Endothelial cell of umbilical vein (primary cell): Measurements from ENCODE around the gene PREP. TPM values are rescaled to one million over a fixed set of nuclear protein-coding genes. Genes with fewer than 3 reads are reported as not detected.

Source experiments
- BruUV-seq: library from RNA; stranded (reverse); fragments of 400-500 nt; replicated peaks from 2 replicates; lab custom pipeline; 2021; lab: Mats Ljungman, UMichigan
- CTCF ChIA-PET: fragments of 300-600, 350-600 bp; sonication (Branson Sonifier 250); formaldehyde crosslinking; loops from one replicate; lab custom pipeline; 2021; ENCODE audit warnings: antibody characterized with exemption, inconsistent platforms; lab: Charles Lee
- POLR2A ChIA-PET: fragments of 300-600, 350-600 bp; sonication (Branson Sonifier 250); formaldehyde crosslinking; loops from one replicate; lab custom pipeline; 2021; ENCODE audit warnings: antibody characterized with exemption, inconsistent platforms; lab: Charles Lee
- DNase-seq: peaks from one replicate; pipeline ENCODE4 v3.0.0-alpha.2; 2011; ENCODE audit warnings: low read depth, low spot score
- FAIRE-seq: peaks from 2 replicates; lab custom pipeline; 2011; peaks lifted over from hg19 to GRCh38; lab: Jason Lieb, UNC
- H2AFZ ChIP-seq: 2 replicates; pipeline ENCODE4 v1.6.0; 2012; ENCODE audit warnings: low read depth, low read length, control low read depth, inconsistent platforms
- H3K27ac ChIP-seq: 2 replicates; pipeline ENCODE4 v1.5.1; 2011; ENCODE audit warnings: low read depth, mild to moderate bottlenecking, control low read depth, low read length, moderate library complexity; ENCODE audit not compliant: insufficient read depth
- H3K27me3 ChIP-seq, 2 experiments: 2 replicates each; pipeline versions ENCODE4 v1.6.0 to v1.6.1; 2011; ENCODE audit warnings: low read length in 2 of 2, mixed read lengths in 1 of 2; ENCODE audit not compliant: control insufficient read depth in 2 of 2, insufficient read depth in 2 of 2
- H3K36me3 ChIP-seq, 2 experiments: 2 replicates in 1 of 2; 3 replicates in 1 of 2; pipeline ENCODE4 v1.5.1; 2011; ENCODE audit warnings: low read length in 2 of 2, mild to moderate bottlenecking in 1 of 2, moderate library complexity in 1 of 2; ENCODE audit not compliant: control insufficient read depth in 2 of 2, insufficient read depth in 2 of 2; ENCODE audit errors: extremely low read depth in 1 of 2
- H3K4me1 ChIP-seq: 3 replicates; pipeline ENCODE4 v1.5.1; 2011; ENCODE audit warnings: mild to moderate bottlenecking, low read length; ENCODE audit not compliant: control insufficient read depth, insufficient read depth; ENCODE audit errors: extremely low read depth
- H3K4me2 ChIP-seq: 2 replicates; pipeline ENCODE4 v1.6.1; 2011; ENCODE audit warnings: low read length, control low read depth, mixed read lengths; ENCODE audit not compliant: insufficient read depth
- H3K4me3 ChIP-seq, 3 experiments: fragments of 200-600 bp in 1 of 3; sonication (generic), shearing (Covaris generic) in 1 of 3; replicated peaks in 1 of 3; 2 replicates each; pipeline ENCODE4 v1.5.1; 2011 to 2016; ENCODE audit warnings: control low read depth in 3 of 3, low read length in 3 of 3, mild to moderate bottlenecking in 2 of 3, inconsistent platforms in 1 of 3, low read depth in 1 of 3, moderate library complexity in 1 of 3; ENCODE audit not compliant: insufficient read depth in 1 of 3
- H3K79me2 ChIP-seq: 2 replicates; pipeline ENCODE4 v1.6.0; 2012; ENCODE audit warnings: low read length, inconsistent platforms; ENCODE audit not compliant: control insufficient read depth, insufficient read depth
- H3K9ac ChIP-seq: replicated peaks from 2 replicates; pipeline ENCODE3; 2011; ENCODE audit warnings: low read length, control low read depth; ENCODE audit not compliant: insufficient read depth; ENCODE audit errors: extremely low read depth
- H3K9me1 ChIP-seq: replicated peaks from 3 replicates; pipeline ENCODE4 v1.6.0; 2011; ENCODE audit warnings: mild to moderate bottlenecking, low read length; ENCODE audit not compliant: control insufficient read depth, insufficient read depth; ENCODE audit errors: extremely low read depth
- H3K9me3 ChIP-seq: replicated peaks from 2 replicates; pipeline ENCODE4 v1.5.1; 2012; ENCODE audit warnings: low read length, inconsistent platforms; ENCODE audit not compliant: control insufficient read depth, insufficient read depth
- H4K20me1 ChIP-seq: replicated peaks from 2 replicates; pipeline ENCODE3; 2011; ENCODE audit warnings: mild to moderate bottlenecking, low read length; ENCODE audit not compliant: control insufficient read depth, insufficient read depth; ENCODE audit errors: extremely low read depth
- CTCF ChIP-seq, 2 donors: IDR thresholded peaks; 1 replicate in 1 of 2; 2 replicates in 1 of 2; pipeline ENCODE4 v1.5.1; 2011; ENCODE audit warnings: low read length in 2 of 2, mild to moderate bottlenecking in 2 of 2, moderate library complexity in 2 of 2, control low read depth in 1 of 2, inconsistent platforms in 1 of 2, low read depth in 1 of 2; ENCODE audit not compliant: insufficient read depth in 1 of 2; ENCODE audit errors: extremely low read depth in 1 of 2
- EZH2 ChIP-seq: IDR thresholded peaks from 2 replicates; pipeline ENCODE4 v1.6.1; 2012; ENCODE audit warnings: borderline replicate concordance, low read depth, mild to moderate bottlenecking, moderate library complexity, low read length, inconsistent platforms; ENCODE audit not compliant: severe bottlenecking
- FOS ChIP-seq: IDR thresholded peaks from 2 replicates; pipeline ENCODE4 v1.6.1; 2011; ENCODE audit warnings: mild to moderate bottlenecking, low read length, moderate library complexity, borderline replicate concordance; ENCODE audit not compliant: insufficient read depth
- GATA2 ChIP-seq: IDR thresholded peaks from 2 replicates; pipeline ENCODE4 v1.7.0; 2011; ENCODE audit warnings: low read depth, mild to moderate bottlenecking, moderate library complexity, mixed read lengths, low read length; ENCODE audit not compliant: insufficient read length, insufficient read depth
- JUN ChIP-seq: IDR thresholded peaks from 2 replicates; pipeline ENCODE4 v1.6.1; 2011; ENCODE audit warnings: borderline replicate concordance, low read depth; ENCODE audit not compliant: insufficient read length, insufficient read depth
- MAX ChIP-seq: IDR thresholded peaks from 2 replicates; pipeline ENCODE4 v1.6.1; 2011; ENCODE audit not compliant: insufficient read depth, insufficient read length
- MYC ChIP-seq: IDR thresholded peaks from one replicate; pipeline ENCODE4 v1.6.1; 2011; ENCODE audit warnings: mild to moderate bottlenecking, low read depth, low read length
- POLR2A ChIP-seq: IDR thresholded peaks from 2 replicates; pipeline ENCODE4 v1.6.1; 2012; ENCODE audit warnings: low read depth, mild to moderate bottlenecking, control low read depth, low read length
- POLR2AphosphoS5 ChIP-seq: IDR thresholded peaks from 2 replicates; pipeline ENCODE4 v1.6.1; 2012; ENCODE audit warnings: low read depth, mild to moderate bottlenecking, control low read depth, low read length, moderate library complexity; ENCODE audit not compliant: insufficient read depth
- dilution Hi-C: fragments of 300-500 bp; cut with MboI; formaldehyde crosslinking; loops from one replicate; pipeline ENCODE4 v1.15.0; 2019; ENCODE audit warnings: low sequenced_read_pairs; ENCODE audit not compliant: extremely low pct_ligation_motif_present
- intact Hi-C: fragments of 100-400 bp; cut with micrococcal nuclease; formaldehyde crosslinking; loops from one replicate; pipeline ENCODE4 v1.10.0; 2022
- polyA plus RNA-seq, 4 experiments: library from polyadenylated mRNA; depleted of rRNA in 3 of 4; stranded (reverse) in 3 of 4; unstranded in 1 of 4; fragments of >200 nt; gene quantifications; 2 replicates each; pipeline versions ENCODE4 v1.2.1 to v1.2.3, GENCODE V29; 2011 to 2012; ENCODE audit warnings: missing spikeins in 1 of 4
- total RNA-seq: library from RNA; stranded (reverse); gene quantifications from 2 replicates; pipeline ENCODE4 v1.2.3, GENCODE V29; 2021

The PREP gene
- total and polyA plus RNA-seq, 2 donors (not counting 3 experiments of a cell fraction or from before 2014, with no cell fraction given) = 17.2 to 37.7 TPM

- Histone ChIP-seq H3K4me2 (no peak overlapping the region), H3K27ac (no peak overlapping the region)
- intact Hi-C loops = no loop called here
These were observed 100.9 kb downstream of the PREP start for GRCh38 chr6:105301756-105302616.

More at GRCh38 chr6:105301756-105302616, 100.9 kb downstream of the PREP start:
- Histone ChIP-seq H3K27me3 (no peaks in the 10 kb centered on the region), H4K20me1 (no peaks in the 10 kb centered on the region), H2AFZ (no peak overlapping the region), H3K9me3 (no peaks in the 10 kb centered on the region), H3K4me3 (no peak overlapping the region), H3K9me1 (no peaks in the 10 kb centered on the region), H3K36me3 (peaks cover 0 to 2% of the 10 kb centered on the region in 2 experiments), H3K4me1 (no peaks in the 10 kb centered on the region), H3K79me2 (no peaks in the 10 kb centered on the region), H3K9ac (no peak overlapping the region)
- CTCF ChIA-PET = no interaction called here
- FAIRE-seq (no peak), DNase-seq (no peak)
- no TSS peak for BruUV-seq
- TF ChIP-seq JUN (no peak), FOS (no peak), POLR2AphosphoS5 (no peak), POLR2A (no peak), CTCF (IDR thresholded peaks at IDR 0.05; ENCODE audit: extremely low read depth in 1 of 2, insufficient read depth in 1 of 2, low read depth in 1 of 2, low read length in 2 of 2) (no peak), GATA2 (no peak), MAX (no peak), MYC (no peak), EZH2 (no peak)
- POLR2A ChIA-PET = no interaction called here
- dilution Hi-C loops = no loop called here
